Erythroblast (primary cell): ENCODE results near the gene NUDT22.

Source experiments
- GATA1 ChIP-seq: IDR thresholded peaks from 2 replicates; pipeline ENCODE4 v1.6.1; 2011; ENCODE audit warnings: low read depth, mild to moderate bottlenecking, control low read depth, low read length, moderate library complexity
- POLR2A ChIP-seq: IDR thresholded peaks from 2 replicates; pipeline ENCODE4 v1.6.1; 2011; ENCODE audit warnings: mild to moderate bottlenecking, low read length

GRCh38 chr11:64267207-64267945 is 41.3 kb downstream of the NUDT22 start:
- TF ChIP-seq POLR2A: no peak
- no peak for TF ChIP-seq GATA1
